HepG2 (cell line): ENCODE measurements around the gene CISD3. TPM values are rescaled to one million over a fixed set of nuclear protein-coding genes. Genes with fewer than 3 reads are reported as not detected.
A peak's percentile ranks its signal among the peaks of the same experiment; 100 is the strongest.

Experiments used
- ATAC-seq: fragments of 200-7000 bp; cut with Tn5 transposase; 3 replicates; pipeline ENCODE4 v1.9.1; 2020; ENCODE audit warnings: mild to moderate bottlenecking, moderate library complexity
- BruUV-seq: library from RNA; stranded (reverse); fragments of 400-500 nt; replicated peaks from 2 replicates; lab custom pipeline; 2021; lab: Mats Ljungman, UMichigan
- CTCF ChIA-PET: fragments of 300-600 bp; formaldehyde crosslinking; extraction: SDS; loops from one replicate; lab custom pipeline; 2021; ENCODE audit warnings: low total read pairs, inconsistent platforms, low intra/inter-chr PET ratio; lab: Yijun Ruan, JAX
- POLR2A ChIA-PET: fragments of 350-600 bp; sonication (Branson Sonifier 250); formaldehyde crosslinking; loops from one replicate; lab custom pipeline; 2020; ENCODE audit warnings: antibody characterized with exemption, inconsistent platforms; lab: Yijun Ruan, JAX
- DNase-seq: peaks from one replicate; pipeline ENCODE4 v3.0.0-alpha.2; 2015; ENCODE audit warnings: low spot score
- FAIRE-seq: peaks from 3 replicates; lab custom pipeline; 2011; peaks lifted over from hg19 to GRCh38; lab: Jason Lieb, UNC
- H2AFZ ChIP-seq: one replicate; pipeline ENCODE4 v1.6.1; 2011; ENCODE audit warnings: low read length, inconsistent platforms
- H3K27ac ChIP-seq: fragments of 300-600 bp; 3 replicates; pipeline ENCODE4 v1.8.0; 2011; ENCODE audit warnings: mixed run types, mild to moderate bottlenecking, mixed read lengths, low read length, inconsistent platforms; ENCODE audit not compliant: insufficient read depth; ENCODE audit errors: extremely low read length
- H3K27me3 ChIP-seq, 2 experiments: fragments of 200-600 bp in 1 of 2; 2 replicates in 1 of 2; 3 replicates in 1 of 2; pipeline versions ENCODE4 v1.6.0 to v1.8.0; 2011; ENCODE audit warnings: low read length in 2 of 2, mild to moderate bottlenecking in 2 of 2, moderate library complexity in 2 of 2, inconsistent platforms in 1 of 2; ENCODE audit not compliant: insufficient read depth in 2 of 2, control insufficient read depth in 1 of 2
- H3K36me3 ChIP-seq, 2 experiments: fragments of 200-600 bp in 1 of 2; replicated peaks in 1 of 2; 2 replicates in 1 of 2; 3 replicates in 1 of 2; pipeline versions ENCODE4 v1.5.1 to v1.8.0; 2011; ENCODE audit warnings: low read length in 2 of 2, inconsistent platforms in 1 of 2; ENCODE audit not compliant: insufficient read depth in 2 of 2, control insufficient read depth in 1 of 2
- H3K4me1 ChIP-seq: 2 replicates; pipeline ENCODE4 v1.5.1; 2012; ENCODE audit warnings: low read length, inconsistent platforms; ENCODE audit not compliant: insufficient read depth
- H3K4me2 ChIP-seq: 2 replicates; pipeline ENCODE4 v1.6.0; 2011; ENCODE audit warnings: low read depth, low read length, inconsistent platforms
- H3K4me3 ChIP-seq, 3 experiments: fragments of 200-600 bp in 1 of 3; sonication (generic), shearing (Covaris generic) in 1 of 3; replicated peaks in 1 of 3; 2 replicates each; pipeline ENCODE4 v1.5.1; 2011 to 2016; ENCODE audit warnings: low read length in 3 of 3, inconsistent platforms in 2 of 3, low read depth in 2 of 3, mild to moderate bottlenecking in 2 of 3, control low read depth in 1 of 3, mixed read lengths in 1 of 3; ENCODE audit not compliant: insufficient read depth in 1 of 3
- H3K79me2 ChIP-seq: one replicate; pipeline ENCODE4 v1.6.1; 2011; ENCODE audit warnings: low read length, inconsistent platforms; ENCODE audit not compliant: insufficient read depth
- H3K9ac ChIP-seq: 2 replicates; pipeline ENCODE4 v1.6.0; 2011; ENCODE audit warnings: mild to moderate bottlenecking, low read depth, low read length, inconsistent platforms; ENCODE audit not compliant: insufficient read depth
- H3K9me3 ChIP-seq: 2 replicates; pipeline ENCODE4 v1.5.1; 2012; ENCODE audit warnings: mild to moderate bottlenecking, low read length
- H4K20me1 ChIP-seq: 2 replicates; pipeline ENCODE4 v1.6.0; 2011; ENCODE audit warnings: inconsistent platforms, mild to moderate bottlenecking, low read length, moderate library complexity; ENCODE audit not compliant: insufficient read depth
- DNMT1 ChIP-seq: sonication (generic); formaldehyde crosslinking; IDR thresholded peaks from 2 replicates; pipeline ENCODE4 v1.5.1; 2020; ENCODE audit warnings: mild to moderate bottlenecking, missing genetic modification reagents
- EEA1 ChIP-seq: sonication (generic); formaldehyde crosslinking; IDR thresholded peaks from 2 replicates; pipeline ENCODE4 v1.5.1; 2020; ENCODE audit warnings: mild to moderate bottlenecking, missing genetic modification reagents, borderline replicate concordance
- FOXA3 ChIP-seq: IDR thresholded peaks from 2 replicates; pipeline ENCODE4 v1.6.1; 2016; ENCODE audit warnings: missing genetic modification reagents, missing compliant biosample characterization
- FOXO4 ChIP-seq: sonication (generic); formaldehyde crosslinking; conservative IDR thresholded peaks from 2 replicates; pipeline ENCODE4 v1.8.1; 2023; ENCODE audit warnings: missing genetic modification reagents
- KDM5A ChIP-seq: fragments of 200-600 bp; sonication (generic); IDR thresholded peaks from 2 replicates; pipeline ENCODE4 v1.7.0; 2018; ENCODE audit warnings: antibody characterized with exemption, mild to moderate bottlenecking, low read length, borderline replicate concordance
- NFRKB ChIP-seq: fragments of 450-650 bp; IDR thresholded peaks from 2 replicates; pipeline ENCODE4 v1.6.1; 2017
- RBM22 ChIP-seq: fragments of 200-400 bp; formaldehyde crosslinking; optimal IDR thresholded peaks from 2 replicates; pipeline ENCODE3; 2017; ENCODE audit warnings: mild to moderate bottlenecking, low read length, moderate library complexity
- TEAD2 ChIP-seq: sonication (generic); formaldehyde crosslinking; IDR thresholded peaks from 2 replicates; pipeline ENCODE4 v1.9.0; 2021; ENCODE audit warnings: missing genetic modification reagents
- TEAD3 ChIP-seq: optimal IDR thresholded peaks from 2 replicates; pipeline ENCODE3; 2016; ENCODE audit warnings: borderline replicate concordance
- ZNF317 ChIP-seq: sonication (generic); formaldehyde crosslinking; IDR thresholded peaks from 2 replicates; pipeline ENCODE4 v1.5.0; 2020; ENCODE audit warnings: mild to moderate bottlenecking, missing genetic modification reagents
- ZNF576 ChIP-seq: sonication (generic); formaldehyde crosslinking; IDR thresholded peaks from 2 replicates; pipeline ENCODE4 v1.4.0; 2020; ENCODE audit warnings: mild to moderate bottlenecking, missing genetic modification reagents
- ZNF672 ChIP-seq: sonication (generic); formaldehyde crosslinking; IDR thresholded peaks from 2 replicates; pipeline ENCODE4 v1.8.1; 2022; ENCODE audit warnings: missing genetic modification reagents
- ZNF749 ChIP-seq: sonication (generic); formaldehyde crosslinking; IDR thresholded peaks from 2 replicates; pipeline ENCODE4 v1.8.0; 2022; ENCODE audit warnings: mild to moderate bottlenecking, missing genetic modification reagents, moderate library complexity, borderline replicate concordance
- ZNF772 ChIP-seq: sonication (generic); formaldehyde crosslinking; IDR thresholded peaks from 2 replicates; pipeline ENCODE4 v1.5.0; 2020; ENCODE audit warnings: mild to moderate bottlenecking, missing genetic modification reagents
- ZSCAN25 ChIP-seq: sonication (generic); formaldehyde crosslinking; IDR thresholded peaks from 2 replicates; pipeline ENCODE4 v1.8.0; 2022; ENCODE audit warnings: mild to moderate bottlenecking, missing genetic modification reagents
- WGBS: methylation state at CpG from one replicate; pipeline ENCODE4 v1.1.6; 2017; ENCODE audit warnings: low lambda C conversion rate; 5-methylcytosine and 5-hydroxymethylcytosine counted together
- in situ Hi-C: cut with HindIII; loops from 2 replicates; pipeline ENCODE4 v1.10.0; 2017; ENCODE audit warnings: low pct_unique_long_range_greater_than_20kb; ENCODE audit not compliant: extremely low pct_ligation_motif_present
- intact Hi-C: fragments of 100-400 bp; cut with micrococcal nuclease; formaldehyde crosslinking; loops from one replicate; pipeline ENCODE4 v1.10.0; 2022; ENCODE audit not compliant: unreplicated experiment
- polyA plus RNA-seq, 8 experiments: library from polyadenylated mRNA; depleted of rRNA in 3 of 8; stranded (reverse) in 7 of 8; unstranded in 1 of 8; fragments of >200 nt; fragmentation: Illumina TruSeq in 4 of 8; extraction: Trizol in 4 of 8; gene quantifications; 2 replicates each; pipeline versions ENCODE4 v1.2.1 to v1.2.3, GENCODE V29; 2011 to 2016; ENCODE audit warnings: low read depth in 4 of 8, missing spikeins in 1 of 8, mixed read lengths in 1 of 8; ENCODE audit not compliant: insufficient read depth in 1 of 8
- total RNA-seq, 5 experiments: library from RNA; depleted of rRNA; stranded (reverse); fragments of >200 nt; fragmentation: Illumina TruSeq; extraction: Trizol; gene quantifications; 2 replicates each; pipeline ENCODE4 v1.2.3, GENCODE V29; 2016; ENCODE audit warnings: low read depth in 1 of 5
- TF ChIP-seq, protein P1 (sequence below): sonication (generic); formaldehyde crosslinking; IDR thresholded peaks from 2 replicates; pipeline ENCODE4 v1.8.1; 2022; ENCODE audit warnings: low read depth, mild to moderate bottlenecking, missing genetic modification reagents
- TF ChIP-seq, protein P2 (sequence below): sonication (generic); formaldehyde crosslinking; IDR thresholded peaks from 2 replicates; pipeline ENCODE4 v1.5.0; 2020; ENCODE audit warnings: missing genetic modification reagents
- TF ChIP-seq, protein P3 (sequence below): IDR thresholded peaks from 2 replicates; pipeline ENCODE4 v1.6.1; 2016

CISD3 gene
- total and polyA plus RNA-seq, 2 of the 13 experiments (the other 11 are each of a cell fraction or from before 2014, with no cell fraction given), result 30.0 to 34.1 TPM

GRCh38 chr17:38729368-38729885 is 714 bp upstream of the CISD3 start:
- CTCF ChIA-PET, result interaction anchor here (1.4 to 1.5 kb wide), 2 partner anchors 25 to 52 kb away, joined by 4 to 6 read pairs; no protein-coding TSS in a partner anchor
- intact Hi-C loops, result no loop called here
- peak overlapping the region; percentile 80 for H3K9ac ChIP-seq
- TF ChIP-seq KDM5A (no peak), TEAD2 (CRISPR knock-in tag) (no peak), TEAD3 (CRISPR knock-in tag) (peak; percentile 3), FOXO4 (CRISPR knock-in tag) (0 out of 2 replicates have a peak, but pooled peaks have one; percentile 87), DNMT1 (0 out of 2 replicates have a peak, but pooled peaks have one; percentile 41), EEA1 (peak; percentile 37; the same call in 1 of the 2 replicates), ZNF672 (CRISPR knock-in tag) (no peak), ZNF576 (CRISPR knock-in tag) (0 out of 2 replicates have a peak, but pooled peaks have one; percentile 56), FOXA3 (CRISPR knock-in tag) (no peak), ZNF317 (CRISPR knock-in tag) (peak; percentile 59; the same call in 1 of the 2 replicates), ZSCAN25 (CRISPR knock-in tag) (no peak), ZNF772 (CRISPR knock-in tag) (no peak), NFRKB (no peak), ZNF749 (0 out of 2 replicates have a peak, but pooled peaks have one; percentile 10), RBM22 (peak; percentile 4)
- TF ChIP-seq, protein P1, sequence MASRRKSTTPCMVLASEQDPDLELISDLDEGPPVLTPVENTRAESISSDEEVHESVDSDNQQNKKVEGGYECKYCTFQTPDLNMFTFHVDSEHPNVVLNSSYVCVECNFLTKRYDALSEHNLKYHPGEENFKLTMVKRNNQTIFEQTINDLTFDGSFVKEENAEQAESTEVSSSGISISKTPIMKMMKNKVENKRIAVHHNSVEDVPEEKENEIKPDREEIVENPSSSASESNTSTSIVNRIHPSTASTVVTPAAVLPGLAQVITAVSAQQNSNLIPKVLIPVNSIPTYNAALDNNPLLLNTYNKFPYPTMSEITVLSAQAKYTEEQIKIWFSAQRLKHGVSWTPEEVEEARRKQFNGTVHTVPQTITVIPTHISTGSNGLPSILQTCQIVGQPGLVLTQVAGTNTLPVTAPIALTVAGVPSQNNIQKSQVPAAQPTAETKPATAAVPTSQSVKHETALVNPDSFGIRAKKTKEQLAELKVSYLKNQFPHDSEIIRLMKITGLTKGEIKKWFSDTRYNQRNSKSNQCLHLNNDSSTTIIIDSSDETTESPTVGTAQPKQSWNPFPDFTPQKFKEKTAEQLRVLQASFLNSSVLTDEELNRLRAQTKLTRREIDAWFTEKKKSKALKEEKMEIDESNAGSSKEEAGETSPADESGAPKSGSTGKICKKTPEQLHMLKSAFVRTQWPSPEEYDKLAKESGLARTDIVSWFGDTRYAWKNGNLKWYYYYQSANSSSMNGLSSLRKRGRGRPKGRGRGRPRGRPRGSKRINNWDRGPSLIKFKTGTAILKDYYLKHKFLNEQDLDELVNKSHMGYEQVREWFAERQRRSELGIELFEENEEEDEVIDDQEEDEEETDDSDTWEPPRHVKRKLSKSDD (CRISPR knock-in tag), result no peak; the same call in 1 of the 2 replicates
- TF ChIP-seq, protein P2, sequence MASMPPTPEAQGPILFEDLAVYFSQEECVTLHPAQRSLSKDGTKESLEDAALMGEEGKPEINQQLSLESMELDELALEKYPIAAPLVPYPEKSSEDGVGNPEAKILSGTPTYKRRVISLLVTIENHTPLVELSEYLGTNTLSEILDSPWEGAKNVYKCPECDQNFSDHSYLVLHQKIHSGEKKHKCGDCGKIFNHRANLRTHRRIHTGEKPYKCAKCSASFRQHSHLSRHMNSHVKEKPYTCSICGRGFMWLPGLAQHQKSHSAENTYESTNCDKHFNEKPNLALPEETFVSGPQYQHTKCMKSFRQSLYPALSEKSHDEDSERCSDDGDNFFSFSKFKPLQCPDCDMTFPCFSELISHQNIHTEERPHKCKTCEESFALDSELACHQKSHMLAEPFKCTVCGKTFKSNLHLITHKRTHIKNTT (CRISPR knock-in tag), result no peak
- TF ChIP-seq, protein P3, sequence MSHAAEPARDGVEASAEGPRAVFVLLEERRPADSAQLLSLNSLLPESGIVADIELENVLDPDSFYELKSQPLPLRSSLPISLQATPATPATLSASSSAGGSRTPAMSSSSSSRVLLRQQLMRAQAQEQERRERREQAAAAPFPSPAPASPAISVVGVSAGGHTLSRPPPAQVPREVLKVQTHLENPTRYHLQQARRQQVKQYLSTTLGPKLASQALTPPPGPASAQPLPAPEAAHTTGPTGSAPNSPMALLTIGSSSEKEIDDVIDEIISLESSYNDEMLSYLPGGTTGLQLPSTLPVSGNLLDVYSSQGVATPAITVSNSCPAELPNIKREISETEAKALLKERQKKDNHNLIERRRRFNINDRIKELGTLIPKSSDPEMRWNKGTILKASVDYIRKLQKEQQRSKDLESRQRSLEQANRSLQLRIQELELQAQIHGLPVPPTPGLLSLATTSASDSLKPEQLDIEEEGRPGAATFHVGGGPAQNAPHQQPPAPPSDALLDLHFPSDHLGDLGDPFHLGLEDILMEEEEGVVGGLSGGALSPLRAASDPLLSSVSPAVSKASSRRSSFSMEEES (CRISPR knock-in tag), result no peak

More at GRCh38 chr17:38729368-38729885, 714 bp upstream of the CISD3 start:
- ATAC-seq (no peak), FAIRE-seq (no peak), DNase-seq (no peak)
- H3K36me3 ChIP-seq, result peaks cover 14 to 29% of the 10 kb centered on the region in 2 experiments
- peak overlapping the region; percentile 70 for H3K27ac ChIP-seq
- H3K27me3 ChIP-seq, result no peaks in the 10 kb centered on the region
- no TSS peak for BruUV-seq
- peaks cover 50% of the 10 kb centered on the region for H3K4me1 ChIP-seq
- POLR2A ChIA-PET, result interaction anchor here (0.9 to 3.0 kb wide), 7 partner anchors 10 to 52 kb away, joined by 3 to 29 read pairs (median 7); partner anchors contain the start of gene MLLT6
- peaks cover 26% of the 10 kb centered on the region for H3K79me2 ChIP-seq
- in situ Hi-C loops, result no loop called here
- H2AFZ ChIP-seq, result no peak overlapping the region
- H3K4me3 ChIP-seq, result peak overlapping the region; percentile 45 to 95 (median 65); a peak in 5 of 6 replicates
- peaks cover 12% of the 10 kb centered on the region; the same call in 1 of the 2 replicates for H4K20me1 ChIP-seq
- H3K4me2 ChIP-seq, result peak overlapping the region; percentile 93
- WGBS, result 48% methylated on average over 14 of the region's 14 CpGs
- H3K9me3 ChIP-seq, result no peaks in the 10 kb centered on the region
